GM10266 (cell line): ENCODE measurements around the gene ZNF266.

Experiments
- DNase-seq: peaks from one replicate; pipeline ENCODE4 v3.0.0; 2012; ENCODE audit errors: extremely low spot score
- CTCF ChIP-seq: IDR thresholded peaks from 2 replicates; pipeline ENCODE4 v1.5.1; 2012; ENCODE audit warnings: mild to moderate bottlenecking, low read depth; ENCODE audit not compliant: control insufficient read depth, insufficient read depth; ENCODE audit errors: missing control alignments

The ZNF266 gene

DNA sequence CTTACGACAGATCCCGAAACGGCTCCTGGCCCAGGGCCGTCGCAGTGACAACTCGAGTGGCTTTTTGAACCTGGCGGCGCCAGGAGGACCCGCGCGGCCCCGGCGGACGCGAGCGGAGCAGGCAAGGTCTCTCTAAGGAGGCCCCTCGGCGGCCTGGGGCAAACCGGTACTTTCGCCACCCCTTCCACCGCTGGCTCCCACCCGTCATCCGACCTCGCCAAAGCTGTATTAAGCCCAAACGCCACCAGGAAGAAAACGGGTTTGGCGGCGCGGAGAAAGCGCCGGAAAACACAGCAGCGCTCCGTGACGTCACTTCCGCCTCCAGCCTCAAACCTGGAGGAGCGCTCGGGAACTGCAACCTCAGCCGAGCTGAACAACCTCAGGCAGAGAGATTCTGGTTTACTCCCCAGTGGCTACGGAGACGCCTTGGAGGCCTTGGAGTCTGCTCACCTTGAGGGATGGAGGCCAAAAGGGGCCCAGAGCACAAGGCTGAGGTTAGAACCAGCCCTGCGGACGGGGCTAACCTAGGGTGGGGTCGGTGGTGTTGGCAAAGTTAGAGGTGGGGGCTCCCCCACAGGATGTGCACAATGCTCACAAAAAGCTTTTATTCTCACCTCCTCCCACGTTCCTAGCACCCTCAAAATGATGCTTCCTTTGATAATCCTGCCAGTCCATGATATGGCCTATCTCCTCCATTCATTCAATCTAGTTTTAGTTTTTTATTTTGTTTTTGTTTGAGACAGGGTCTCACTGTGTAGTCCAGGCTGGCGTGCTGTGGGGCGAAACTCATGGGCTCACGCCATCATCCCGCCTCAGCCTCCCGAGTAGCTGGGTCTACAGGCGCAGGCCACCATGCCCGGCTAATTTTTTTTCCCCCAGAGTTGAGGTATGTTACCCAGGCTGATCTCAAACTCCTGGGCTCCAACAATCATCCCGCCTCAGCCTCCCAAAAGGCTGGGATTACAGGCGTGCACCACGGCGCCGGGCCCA lies at the start of gene ZNF266:
Gene ZNF266 (minus strand): TSS at position 295 of the 990 bp plus-strand sequence. CDS start 15,484 bp downstream, outside the sequence.
- DNase-seq: peak; percentile 88
- TF ChIP-seq CTCF: peak; percentile 52

DNA sequence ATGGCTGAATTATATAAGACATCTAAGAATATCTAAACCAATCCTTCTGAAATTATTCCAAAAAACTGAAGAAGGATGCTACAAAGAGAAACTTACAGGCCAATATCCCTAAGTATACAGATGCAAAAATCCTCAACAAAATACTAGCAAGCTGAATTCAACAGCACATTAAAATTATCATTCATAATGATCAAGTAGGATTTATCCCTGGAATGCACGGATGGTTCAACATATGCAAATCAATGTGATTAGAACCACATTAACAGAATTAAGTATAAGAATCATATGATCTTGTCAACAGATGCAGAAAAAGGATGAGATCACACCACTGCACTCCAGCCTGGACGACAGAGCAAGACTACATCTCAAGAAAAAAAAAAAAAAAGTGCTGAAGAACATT lies 49.8 kb upstream of the ZNF266 start:
- TF ChIP-seq CTCF: no peak

DNA sequence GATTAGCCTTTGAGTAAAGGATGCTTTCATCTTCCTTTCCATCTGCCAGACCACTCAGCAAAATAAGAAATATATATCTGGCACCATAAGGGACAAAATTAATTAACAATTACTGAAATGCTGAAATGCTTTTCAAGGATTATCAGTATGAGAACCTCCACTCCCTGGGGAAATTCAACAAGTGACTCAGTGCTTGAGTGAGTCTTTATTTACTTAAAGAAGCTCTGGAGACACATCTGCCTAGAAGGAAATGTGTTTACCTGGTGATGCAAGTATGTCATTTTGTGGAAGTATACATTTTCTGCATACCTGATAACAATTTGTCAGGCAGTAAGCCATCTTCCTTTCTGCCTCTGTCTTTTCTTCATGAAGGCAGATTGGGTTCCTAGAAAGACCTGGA lies 39.6 kb upstream of the ZNF266 start:
- no peak for DNase-seq
- no peak for TF ChIP-seq CTCF

More for the DNA sequence above, 49.8 kb upstream of the ZNF266 start:
- no peak for DNase-seq

- TF ChIP-seq CTCF: no peak
- DNase-seq: no peak
These were observed 31.8 kb upstream of the ZNF266 start for GRCh38 chr19:9467161-9467560.

- no peak for DNase-seq
- TF ChIP-seq CTCF: no peak
These were observed 26.6 kb upstream of the ZNF266 start for GRCh38 chr19:9461938-9462337.

DNA sequence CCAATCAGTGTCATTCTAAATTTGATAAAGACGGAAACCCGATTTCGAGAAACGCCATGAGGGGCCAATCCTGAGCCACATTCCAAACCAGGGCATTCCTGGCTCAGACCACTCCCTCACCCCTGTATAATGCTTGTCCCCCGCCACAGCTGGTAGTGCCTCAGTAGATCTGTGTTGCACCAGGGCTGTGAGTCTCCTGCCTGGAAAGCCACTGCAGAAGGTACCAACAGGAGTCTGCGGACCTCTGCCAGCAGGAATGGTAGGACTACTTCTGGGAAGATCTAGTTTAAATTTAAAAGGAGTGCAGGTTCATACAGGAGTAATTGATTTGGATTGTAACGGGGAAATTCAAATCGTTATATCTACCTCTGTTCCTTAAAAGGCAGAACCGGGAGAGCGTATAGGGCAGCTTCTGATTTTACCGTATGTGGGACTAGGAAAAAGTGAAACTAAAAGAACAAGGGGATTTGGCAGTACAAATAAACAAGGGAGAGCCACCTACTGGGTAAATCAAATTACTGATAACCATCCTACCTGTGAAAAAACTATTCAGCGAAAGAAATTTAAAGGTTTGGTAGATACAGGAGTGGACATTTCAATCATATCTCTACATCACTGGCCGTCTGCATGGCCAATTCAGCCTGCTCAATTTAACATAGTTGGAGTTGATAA lies 20.8 kb upstream of the ZNF266 start:
- no peak for TF ChIP-seq CTCF
- DNase-seq: no peak

DNA sequence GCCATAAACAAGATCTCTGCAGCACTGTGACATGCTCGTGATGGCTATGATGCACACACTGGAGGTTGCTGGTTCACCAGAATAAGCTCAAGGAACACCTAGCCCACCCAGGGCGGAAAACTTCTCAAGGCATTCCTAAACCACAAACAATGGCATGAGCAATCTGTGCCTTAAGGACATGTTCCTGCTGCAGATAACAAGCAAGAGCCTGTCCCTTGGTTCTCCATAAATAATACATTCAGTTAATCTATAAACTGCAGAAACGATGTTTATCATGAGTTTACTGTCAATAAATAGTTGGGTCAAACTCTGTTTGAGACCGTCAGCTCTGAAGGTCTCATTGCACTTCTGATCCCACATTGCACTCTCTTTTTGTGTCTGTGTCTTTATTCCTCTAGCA lies 18.6 kb upstream of the ZNF266 start:
- TF ChIP-seq CTCF: no peak
- no peak for DNase-seq
